Cerebellar cortex (tissue), 1 donor: Measurements from ENCODE around the gene SLC5A10.

Experiments used
- DNase-seq: peaks from one replicate; pipeline ENCODE4 v3.0.0-alpha.2; 2015; ENCODE audit warnings: low spot score

SLC5A10 gene

DNA sequence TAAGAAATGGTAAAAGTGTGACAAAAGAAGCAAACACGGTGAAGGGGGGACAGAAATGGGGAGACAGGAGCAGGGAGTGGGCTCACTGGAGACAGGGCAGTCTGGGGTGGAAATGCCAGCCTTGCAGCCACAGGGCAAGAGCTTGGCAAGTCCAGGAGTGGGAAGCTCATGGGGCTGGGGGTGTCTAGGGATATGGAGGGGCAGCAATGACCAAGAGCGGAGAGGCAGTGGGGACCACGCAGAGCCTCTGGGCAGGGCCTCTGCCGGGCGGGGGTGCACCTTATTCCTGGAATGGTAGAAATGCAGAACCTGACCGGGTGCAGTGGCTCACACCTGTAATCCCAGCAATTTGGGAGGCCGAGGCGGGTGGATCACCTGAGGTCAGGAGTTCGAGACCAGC, 12.6 kb downstream of the SLC5A10 start:
- DNase-seq: no peak

DNA sequence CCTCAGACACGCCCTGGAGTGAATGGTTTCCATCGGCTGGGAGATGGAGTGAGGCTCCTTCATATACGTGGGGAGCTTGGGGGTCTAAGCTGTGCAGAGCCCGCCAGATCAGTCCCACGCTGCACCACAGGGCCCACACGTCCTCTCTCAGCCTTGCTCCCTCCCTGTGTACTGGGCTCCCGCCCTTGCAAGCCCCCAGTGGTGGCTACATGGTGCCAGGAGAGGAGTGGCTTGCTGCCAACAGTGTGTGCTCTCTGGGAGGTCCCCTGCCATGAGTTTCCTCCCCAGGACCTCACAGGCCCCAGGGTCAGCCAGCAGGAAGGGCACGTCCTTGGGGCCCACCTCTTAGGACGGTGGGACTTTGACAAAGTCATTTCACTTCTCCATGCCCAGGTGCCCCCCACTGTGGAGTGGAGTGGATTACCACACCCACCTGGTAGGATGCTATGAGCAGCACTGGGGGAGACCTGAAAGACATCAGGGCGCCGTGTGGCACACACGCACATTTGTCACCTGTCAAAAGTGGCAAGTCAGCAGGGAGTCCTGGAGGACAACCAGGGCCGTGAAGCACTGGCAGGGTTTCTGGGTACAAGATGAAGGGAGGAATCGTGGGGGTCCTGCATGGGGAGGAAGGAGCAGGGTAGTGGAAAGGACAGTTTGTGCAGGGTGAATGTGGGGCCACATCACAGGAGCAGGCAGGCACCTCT, 13.7 kb downstream of the SLC5A10 start:
- no peak for DNase-seq

DNA sequence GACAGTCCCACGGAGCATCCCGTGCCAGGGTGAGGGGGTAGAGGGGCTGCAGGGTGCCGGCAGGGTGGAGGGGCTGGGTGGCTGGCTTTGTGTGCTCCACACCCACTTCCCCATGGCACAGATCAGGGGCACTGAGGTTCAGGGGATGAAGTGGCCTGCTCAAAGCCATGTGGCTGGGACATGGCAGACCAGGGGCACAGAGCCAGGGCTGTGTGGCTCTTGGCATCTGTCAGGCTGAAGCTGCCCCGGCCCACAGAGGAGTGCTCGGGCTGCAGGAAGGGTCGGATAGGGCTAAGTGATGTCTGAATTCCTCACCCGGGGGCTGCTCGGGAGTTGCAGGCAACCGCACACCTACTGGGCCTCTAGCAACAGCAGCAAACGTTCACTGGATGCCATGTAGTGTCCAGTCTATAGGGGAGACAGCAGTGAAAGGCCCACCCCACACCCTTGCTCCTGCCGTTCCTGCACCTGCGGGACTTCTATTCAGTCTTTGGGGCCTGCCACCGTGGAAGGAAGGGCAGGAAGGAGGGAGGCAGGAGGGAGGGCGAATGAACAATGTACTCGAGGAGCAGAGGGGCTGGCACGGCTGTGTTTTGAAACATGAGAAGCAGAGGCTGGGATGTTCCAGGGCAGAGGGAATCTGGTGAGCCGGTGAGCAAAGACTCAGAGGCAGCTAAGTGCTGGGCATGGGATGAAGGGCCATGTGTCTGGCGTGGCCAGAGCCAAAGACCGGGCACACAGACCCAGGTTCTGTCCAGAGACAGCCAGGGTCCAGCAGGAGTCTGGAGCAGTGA, 15.1 kb downstream of the SLC5A10 start:
- DNase-seq: peak; percentile 30

DNA sequence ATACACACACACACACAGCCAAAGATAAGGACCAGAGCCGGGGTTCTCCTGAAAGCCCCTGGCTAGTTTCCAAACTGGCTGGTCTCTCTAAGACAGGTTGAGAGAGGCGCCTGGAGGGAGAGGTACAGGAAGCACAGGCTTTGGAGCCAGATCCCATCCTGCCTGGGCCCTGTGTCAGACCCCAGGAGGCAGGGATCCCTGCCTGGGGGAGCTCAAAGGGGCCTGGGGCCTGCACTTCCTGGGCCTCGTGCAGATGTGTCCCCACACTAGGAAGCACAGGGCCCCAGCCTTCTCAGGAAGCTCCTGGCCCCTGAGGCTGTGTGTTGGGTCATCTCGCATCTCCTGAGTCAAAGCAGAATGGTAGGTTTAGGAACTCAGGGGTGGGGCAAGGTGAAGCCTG, 16.0 kb downstream of the SLC5A10 start:
- no peak for DNase-seq

DNA sequence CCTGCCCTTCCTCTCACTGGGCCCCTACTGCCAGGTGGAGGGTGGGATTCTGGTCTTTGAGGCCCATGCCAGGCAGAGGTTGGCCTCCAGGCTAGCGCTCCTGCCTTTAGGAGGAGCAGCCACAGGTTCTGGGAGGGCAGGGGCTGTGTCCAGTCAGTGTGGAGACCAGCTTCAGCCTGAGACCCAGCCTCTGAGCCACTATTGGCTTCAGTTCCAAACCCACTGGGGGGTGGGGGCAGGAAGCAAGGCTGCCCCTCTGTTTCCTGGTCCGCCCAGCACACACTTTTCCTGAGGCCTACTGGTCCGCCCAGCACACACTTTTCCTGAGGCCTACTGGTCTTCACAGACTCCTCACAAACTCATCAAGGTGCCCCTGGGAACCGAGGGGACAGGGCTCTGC, 16.4 kb downstream of the SLC5A10 start:
- DNase-seq: no peak

DNA sequence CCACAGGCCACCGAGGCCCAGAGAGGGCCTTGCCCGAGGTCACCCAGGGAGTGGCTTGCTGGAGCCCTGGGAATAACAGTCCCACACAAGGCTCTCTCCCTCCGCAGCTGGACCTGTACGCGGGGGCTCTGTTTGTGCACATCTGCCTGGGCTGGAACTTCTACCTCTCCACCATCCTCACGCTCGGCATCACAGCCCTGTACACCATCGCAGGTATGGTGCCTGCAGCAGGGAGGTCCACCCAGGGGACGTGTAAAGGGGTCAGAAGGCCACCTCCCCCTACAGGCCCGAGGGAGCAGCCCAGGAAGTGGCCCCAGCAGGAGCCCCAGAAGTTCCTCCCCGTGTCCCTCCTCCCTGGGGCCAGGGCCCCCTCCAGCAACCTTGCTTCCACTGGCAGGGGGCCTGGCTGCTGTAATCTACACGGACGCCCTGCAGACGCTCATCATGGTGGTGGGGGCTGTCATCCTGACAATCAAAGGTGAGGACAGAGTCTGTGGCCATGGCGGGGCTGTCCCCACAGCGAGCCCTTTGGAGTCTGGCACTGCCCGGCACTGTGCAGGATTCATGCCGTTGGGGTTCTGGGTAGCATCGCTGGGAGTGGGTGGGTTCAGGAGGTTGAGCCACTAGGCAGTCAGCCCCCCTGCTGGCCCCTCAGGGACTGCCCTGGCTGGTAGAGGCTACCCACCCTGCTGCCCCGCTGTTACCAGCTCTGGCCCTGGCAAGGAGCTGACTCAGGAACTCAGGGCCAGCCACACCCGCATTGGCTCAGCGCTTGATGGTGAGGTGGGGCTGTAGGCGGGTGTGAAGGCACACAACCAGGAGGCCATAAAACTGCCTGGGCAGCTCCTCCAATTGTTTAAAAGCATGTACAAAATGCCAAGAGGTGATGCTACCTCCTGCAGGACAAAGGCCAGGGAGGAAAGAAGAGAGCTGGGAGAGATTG, 17.3 kb downstream of the SLC5A10 start:
- DNase-seq: no peak

DNA sequence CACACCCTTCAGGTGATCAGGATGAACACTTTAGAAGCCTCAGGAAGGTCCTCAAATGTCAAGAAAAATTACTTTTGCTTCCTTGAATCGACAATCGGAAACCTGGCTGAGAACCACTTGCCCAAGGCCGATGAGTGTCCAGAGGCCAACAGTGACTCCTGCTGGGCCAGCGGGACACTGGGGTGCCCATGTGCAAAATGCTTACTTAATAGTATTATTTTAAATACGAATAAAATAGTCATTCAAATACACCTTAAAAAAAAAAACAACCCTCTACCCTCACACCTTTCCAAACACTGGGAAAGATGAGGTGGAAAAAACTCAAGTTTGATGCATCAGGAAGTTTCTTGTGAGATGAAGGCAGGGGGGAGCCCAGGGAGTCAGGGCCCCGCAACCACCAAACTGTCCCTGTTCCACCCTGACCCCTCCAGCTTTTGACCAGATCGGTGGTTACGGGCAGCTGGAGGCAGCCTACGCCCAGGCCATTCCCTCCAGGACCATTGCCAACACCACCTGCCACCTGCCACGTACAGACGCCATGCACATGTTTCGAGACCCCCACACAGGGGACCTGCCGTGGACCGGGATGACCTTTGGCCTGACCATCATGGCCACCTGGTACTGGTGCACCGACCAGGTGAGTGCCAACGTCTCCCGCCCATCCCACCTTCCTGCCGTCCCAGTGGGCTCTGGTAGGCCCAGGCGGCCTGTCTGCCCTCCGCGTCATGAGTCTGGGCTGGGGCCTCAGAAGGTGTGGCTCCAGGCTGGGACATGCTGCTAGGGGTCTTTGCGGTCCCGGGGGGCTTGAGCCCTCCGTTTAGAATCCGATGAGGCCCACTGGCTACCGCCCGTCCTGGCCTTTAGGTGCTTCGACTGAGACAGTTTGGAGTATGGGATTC, 18.9 kb downstream of the SLC5A10 start:
- no peak for DNase-seq

DNA sequence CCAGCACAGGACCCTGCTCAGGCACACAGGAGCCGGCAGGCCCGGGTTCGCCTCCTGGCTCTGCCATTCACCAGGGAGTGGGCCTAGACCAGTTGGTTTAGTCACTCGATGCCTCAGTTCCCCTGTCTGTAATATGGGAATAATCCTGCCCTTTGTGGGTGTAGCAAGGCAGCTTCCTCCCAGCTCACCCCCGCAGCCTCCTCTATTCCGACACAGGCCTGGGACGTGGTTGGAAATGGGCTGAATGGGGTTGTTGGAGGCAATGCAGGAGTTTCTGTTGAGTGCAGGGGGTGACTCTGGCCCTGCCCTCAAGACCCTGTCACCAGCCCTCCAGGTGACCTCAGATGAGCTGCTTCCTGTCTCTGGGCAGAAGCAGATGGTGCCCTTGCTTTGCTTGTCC, 19.8 kb downstream of the SLC5A10 start:
- no peak for DNase-seq

DNA sequence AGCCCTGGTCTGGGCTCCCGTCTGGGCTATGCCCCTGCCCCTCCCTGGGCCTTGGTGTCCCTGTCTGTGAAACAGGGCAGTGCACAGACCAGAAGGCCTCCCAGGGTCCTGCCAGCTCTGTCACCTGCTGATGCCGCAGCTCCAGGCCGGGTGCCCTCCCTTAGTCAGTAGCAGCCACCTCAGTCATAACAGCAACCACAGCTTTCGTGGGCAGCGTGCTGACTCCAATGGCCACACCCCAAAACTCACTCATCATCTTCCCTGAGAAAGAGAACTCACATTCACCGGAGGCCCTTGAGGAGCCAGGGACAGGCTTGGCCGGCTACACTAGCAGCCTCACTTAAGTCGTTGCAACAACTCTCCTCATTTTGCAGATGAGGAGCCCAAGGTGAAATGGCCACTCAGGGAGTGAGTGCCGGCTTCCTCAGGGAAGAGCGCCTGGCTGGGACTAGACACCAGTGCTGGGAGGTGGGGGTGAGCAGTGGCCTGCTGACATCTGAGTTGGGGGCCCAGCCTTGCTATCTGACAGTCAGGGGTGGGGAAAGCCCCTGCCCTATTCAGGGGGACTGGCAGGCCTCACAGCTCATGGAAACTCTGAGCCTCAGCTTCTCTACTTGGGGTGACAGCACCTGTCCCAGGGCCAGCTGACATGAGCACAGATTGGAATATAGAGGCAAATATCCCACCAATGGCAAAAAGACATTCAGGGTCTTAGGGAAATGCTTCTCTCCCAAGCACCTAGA, 22.6 kb downstream of the SLC5A10 start:
- DNase-seq: no peak

DNA sequence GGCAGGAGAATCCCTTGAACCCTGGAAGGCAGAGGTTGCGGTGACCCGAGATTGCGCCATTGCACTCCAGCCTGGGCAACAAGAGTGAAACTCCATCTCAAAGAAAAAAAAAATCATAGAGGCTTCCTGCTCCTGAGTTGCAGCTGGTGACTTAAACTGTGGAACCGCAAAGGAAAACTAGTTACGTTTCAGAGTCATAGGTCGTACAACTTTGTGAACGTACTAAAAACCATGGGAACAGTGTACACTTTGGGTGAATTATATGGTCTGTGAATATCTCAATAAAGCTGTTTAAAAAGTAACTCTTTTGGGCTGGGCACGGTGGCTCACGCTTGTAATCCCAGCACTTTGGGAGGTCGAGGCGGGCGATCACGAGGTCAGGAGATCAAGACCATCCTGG, 23.6 kb downstream of the SLC5A10 start:
- no peak for DNase-seq

DNA sequence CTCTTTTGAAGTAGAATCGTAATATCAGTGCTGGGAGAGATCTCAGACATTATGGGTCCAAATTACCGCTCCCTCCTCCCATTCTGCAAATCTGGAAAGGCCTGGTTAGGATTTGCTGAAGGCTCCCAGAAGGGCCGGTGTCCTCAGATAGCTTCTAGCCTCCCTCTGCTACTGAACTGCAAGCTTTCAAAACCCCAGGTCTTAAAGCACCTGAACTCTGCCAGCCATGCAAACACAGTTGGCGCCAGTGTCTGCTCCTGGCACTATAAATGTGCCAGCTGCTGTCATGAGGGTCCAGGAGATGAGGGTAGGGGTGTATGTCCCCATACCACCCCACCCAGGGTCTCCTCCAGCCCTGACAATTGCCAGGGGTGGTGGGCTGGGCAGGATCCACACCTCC, 24.2 kb downstream of the SLC5A10 start:
- DNase-seq: no peak

DNA sequence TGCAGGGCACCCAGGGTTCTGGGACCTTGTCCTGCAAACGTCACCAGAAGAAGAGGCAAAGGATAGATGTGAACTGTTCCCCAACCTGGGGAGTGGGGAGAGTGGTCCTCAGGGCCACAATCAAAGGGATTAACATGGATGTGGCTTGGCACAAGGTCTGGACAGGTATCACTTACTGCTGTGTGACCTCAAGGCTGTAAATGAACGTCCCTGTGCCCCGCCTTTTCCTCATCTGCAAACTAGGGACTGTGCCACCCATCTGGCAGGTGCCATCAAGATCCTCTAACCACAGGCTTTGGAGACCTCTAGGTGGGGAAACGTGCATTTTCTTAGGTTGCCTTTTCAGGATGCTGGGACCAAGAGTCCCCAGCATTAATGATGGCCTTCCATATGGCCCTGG, 25.1 kb downstream of the SLC5A10 start:
- no peak for DNase-seq

DNA sequence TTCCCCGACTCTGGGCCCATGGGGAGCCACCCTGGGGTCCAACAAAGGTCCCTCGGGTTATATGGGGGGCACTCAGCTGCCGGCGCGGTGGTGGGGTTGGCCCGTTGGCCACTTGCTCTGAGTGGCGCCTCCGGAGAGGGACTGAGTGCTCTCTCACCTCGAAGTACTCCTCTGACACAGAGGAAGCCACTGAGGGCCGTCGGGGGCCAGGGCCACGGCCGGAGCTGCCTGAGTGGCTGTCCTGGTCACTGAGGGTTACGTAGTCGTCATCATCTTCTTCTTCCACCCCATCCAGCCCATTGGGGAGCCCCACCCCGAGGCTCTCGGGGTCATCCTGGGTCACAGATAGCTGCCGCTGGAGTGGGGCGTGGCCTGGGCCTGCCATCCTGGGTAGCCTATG, 25.7 kb downstream of the SLC5A10 start:
- no peak for DNase-seq

DNA sequence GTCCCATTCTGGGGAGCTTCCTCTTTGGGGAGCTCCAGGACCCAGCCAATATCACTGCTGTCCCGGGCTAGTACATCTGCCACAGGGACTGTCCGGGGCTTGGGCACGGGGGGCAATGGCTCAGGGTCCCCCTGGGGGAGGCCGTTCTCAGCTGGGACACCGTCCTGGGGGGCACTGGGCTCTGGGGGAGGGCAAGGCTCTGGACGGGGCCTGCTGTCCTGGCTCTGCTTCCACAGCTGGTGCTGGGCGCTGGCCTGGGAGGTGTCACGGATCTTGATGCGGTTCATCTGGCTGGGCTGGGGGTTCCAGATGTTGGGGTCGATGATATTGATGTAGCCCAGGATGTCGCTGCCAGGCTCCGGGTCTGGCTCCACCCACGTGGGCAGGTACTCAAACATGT, 26.1 kb downstream of the SLC5A10 start:
- DNase-seq: no peak

DNA sequence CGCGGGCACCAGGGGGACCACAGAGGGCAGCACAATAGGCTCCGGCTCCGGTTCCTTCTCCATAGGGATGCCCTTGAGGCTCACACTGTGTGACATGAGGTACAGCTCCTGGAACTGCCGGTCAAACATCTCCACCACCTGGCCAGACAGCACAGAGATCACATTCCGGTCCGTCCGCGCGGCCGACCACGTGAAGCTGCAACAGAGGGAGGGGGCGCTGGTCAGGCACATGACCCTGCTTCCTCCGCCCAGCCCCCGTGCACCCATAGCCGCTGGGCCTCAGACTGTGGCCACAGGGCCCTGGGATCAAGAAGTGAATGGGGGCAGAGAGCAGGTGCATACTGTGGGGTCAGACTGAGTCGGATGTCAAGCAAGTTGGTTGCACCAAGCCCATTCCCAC, 26.7 kb downstream of the SLC5A10 start:
- DNase-seq: no peak

DNA sequence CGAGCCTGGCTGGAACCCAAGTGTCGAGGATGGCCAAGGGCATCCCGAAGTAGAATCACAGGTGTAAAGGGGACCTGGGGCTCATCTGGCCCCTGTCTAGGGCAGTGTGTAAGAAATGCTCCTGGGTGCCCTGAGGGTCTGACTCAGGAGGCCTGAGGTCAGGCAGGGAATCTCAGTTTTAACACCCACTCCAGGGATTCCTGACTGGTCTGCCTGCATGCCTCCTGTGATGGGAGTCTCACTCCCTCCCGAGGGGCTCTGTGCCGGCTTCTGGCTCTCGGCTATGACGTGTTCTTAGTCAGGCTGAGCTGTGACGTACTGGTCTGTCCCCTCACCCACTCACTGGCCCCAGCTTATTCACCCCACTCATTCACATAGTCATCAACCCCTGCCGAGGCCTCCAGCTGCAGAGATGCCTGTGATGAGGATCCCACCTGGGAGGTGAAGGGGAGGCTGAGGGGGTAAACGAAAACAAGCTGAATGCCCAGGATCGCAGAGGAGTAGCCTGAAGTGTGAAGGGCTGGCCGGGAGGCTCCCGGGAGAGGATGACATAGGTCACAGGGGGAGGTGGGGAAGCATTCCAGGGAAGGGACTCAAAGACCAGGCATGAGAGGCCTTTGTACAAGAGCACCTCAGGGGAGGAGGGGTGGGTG, 28.8 kb downstream of the SLC5A10 start:
- DNase-seq: no peak

DNA sequence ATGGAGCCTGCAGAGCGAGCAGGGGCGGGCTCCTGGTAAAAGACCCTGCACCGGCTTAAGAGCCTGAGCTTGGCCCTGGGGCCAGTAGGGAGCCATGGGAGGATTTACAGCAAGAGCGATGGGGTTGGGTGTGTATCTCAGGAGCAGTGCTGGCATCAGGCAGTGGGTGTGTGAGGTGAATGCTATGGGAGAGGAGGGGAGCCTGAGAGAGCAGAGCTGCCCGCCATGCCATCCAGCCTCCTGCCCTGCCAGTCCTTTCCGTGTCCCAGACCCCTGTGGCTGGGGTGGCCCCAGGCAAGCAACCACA, 29.3 kb downstream of the SLC5A10 start:
- no peak for DNase-seq

DNA sequence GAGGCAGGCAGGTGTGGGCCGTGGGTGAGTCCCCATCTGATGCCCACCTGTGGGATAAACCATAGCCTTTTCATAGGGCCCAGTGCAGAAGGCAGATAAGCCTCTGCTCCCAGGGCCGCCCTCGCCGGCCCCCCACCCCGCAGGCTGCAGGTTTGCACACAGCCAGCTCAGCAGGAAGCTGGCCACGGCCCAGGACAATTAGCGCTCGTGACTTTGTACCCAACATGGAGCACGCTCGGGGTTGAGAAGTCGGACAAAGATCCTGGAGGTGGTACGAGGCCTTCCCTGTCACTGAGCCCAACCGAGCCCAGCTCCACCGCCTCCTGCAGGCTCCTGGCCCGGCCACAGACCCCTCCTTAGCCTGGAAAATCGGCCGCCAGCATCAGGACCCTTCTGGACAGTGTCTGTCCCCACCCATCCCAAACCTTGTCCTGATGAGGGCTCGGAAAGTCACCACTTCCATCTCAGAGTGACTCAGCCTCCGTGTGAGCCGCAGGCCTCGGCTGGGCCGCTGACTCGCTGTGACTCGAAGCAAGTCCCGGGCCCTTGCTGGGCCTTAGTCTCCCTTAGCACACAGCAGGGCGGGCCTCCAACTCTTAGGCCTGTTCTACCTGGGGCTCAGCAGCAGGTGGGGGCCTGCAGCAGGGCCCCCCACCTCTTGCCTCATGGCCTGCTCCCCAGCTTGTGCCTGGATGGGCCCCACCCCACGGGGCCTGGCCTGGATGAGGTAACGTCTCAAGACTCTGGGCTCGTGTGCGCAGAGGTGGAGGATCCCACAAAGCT, 29.9 kb downstream of the SLC5A10 start:
- no peak for DNase-seq

DNA sequence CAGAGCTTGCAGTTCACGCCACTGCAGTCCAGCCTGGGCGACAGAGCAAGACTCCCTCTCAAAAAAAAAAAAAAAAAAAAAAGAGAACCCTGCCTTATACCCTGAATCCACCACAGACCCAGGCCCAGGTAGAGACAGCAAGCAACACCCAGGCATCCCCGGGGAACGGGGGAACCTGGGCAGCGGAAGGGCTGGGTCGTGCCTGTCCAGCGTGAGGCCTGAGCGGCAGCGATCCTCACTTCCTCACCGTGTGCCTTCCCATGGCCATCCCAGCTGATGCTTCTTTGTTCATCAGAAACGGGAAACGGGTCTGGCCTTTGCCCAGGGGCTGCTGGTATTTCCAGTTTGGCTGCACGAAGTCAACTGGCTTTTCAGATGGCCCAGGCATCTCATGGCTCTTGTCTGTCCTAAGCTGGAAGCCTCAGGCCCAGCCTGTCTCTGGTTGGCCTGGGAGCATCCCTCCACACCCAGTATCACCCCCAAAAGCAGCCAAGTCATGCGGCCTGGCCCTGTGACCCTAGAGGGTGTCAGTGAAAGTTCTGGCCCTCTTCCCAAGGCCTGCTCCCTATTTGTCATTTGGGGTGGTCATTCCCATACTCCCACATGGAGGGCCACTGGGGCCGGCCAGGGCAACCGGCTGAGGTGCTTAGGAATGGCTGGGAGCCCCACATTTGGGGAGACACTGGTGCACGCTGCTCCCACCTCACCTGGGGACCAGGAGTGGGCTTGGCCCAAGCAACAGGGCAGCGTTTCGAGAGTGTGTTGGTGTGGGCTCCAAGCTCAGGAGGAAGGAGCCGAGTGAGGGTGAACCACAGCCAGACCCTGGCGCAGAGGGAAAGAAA, 32.5 kb downstream of the SLC5A10 start:
- no peak for DNase-seq
